Body of pancreas (tissue), 4 donors: ENCODE measurements around the gene CUL4A.

Experiments used
- POLR2A ChIP-seq, 3 donors: fragments of 450-650 bp; IDR thresholded peaks; one replicate each; pipeline ENCODE4 v1.6.1; 2016; ENCODE audit warnings: antibody characterized with exemption in 3 of 3, mild to moderate bottlenecking in 2 of 3
- TF ChIP-seq, protein P1 (sequence below), 7 experiments: fragments of 450-650 bp in 4 of 7; fragments of 200-600 bp in 3 of 7; sonication (generic) in 3 of 7; IDR thresholded peaks; one replicate each; pipeline ENCODE4 v1.5.1; 2016 to 2019; ENCODE audit warnings: antibody characterized with exemption in 7 of 7

GRCh38 chr13:113184568-113185440 lies 24.6 kb upstream of the CUL4A start:
- TF ChIP-seq, protein P1, sequence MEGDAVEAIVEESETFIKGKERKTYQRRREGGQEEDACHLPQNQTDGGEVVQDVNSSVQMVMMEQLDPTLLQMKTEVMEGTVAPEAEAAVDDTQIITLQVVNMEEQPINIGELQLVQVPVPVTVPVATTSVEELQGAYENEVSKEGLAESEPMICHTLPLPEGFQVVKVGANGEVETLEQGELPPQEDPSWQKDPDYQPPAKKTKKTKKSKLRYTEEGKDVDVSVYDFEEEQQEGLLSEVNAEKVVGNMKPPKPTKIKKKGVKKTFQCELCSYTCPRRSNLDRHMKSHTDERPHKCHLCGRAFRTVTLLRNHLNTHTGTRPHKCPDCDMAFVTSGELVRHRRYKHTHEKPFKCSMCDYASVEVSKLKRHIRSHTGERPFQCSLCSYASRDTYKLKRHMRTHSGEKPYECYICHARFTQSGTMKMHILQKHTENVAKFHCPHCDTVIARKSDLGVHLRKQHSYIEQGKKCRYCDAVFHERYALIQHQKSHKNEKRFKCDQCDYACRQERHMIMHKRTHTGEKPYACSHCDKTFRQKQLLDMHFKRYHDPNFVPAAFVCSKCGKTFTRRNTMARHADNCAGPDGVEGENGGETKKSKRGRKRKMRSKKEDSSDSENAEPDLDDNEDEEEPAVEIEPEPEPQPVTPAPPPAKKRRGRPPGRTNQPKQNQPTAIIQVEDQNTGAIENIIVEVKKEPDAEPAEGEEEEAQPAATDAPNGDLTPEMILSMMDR (IDR thresholded peaks at IDR 0.05): no peak
- no peak for TF ChIP-seq POLR2A (IDR thresholded peaks at IDR 0.05)
